H9 (cell line): ENCODE results near the gene ANP32A. TPM values are rescaled to one million over a fixed set of nuclear protein-coding genes. Genes with fewer than 3 reads are reported as not detected.

Experiments
- DNase-seq: peaks from one replicate; pipeline ENCODE4 v3.0.0-alpha.2; 2017
- H2AFZ ChIP-seq: one replicate; pipeline ENCODE4 v1.6.1; 2013; ENCODE audit warnings: mild to moderate bottlenecking, low read length, control low read depth, moderate library complexity
- H2AK5ac ChIP-seq: 2 replicates; pipeline ENCODE4 v1.6.1; 2013; ENCODE audit warnings: low read length, control low read depth, mixed read lengths; ENCODE audit not compliant: insufficient read length
- H2BK120ac ChIP-seq: one replicate; pipeline ENCODE4 v1.6.1; 2013; ENCODE audit warnings: low read depth, mild to moderate bottlenecking, low read length, control low read depth, inconsistent platforms; ENCODE audit not compliant: poor library complexity, severe bottlenecking
- H2BK12ac ChIP-seq: 2 replicates; pipeline ENCODE4 v1.6.1; 2013; ENCODE audit warnings: low read length, control low read depth, mixed read lengths, low read depth; ENCODE audit not compliant: insufficient read length
- H2BK15ac ChIP-seq: 2 replicates; pipeline ENCODE4 v1.6.1; 2013; ENCODE audit warnings: low read depth, low read length, control low read depth
- H2BK20ac ChIP-seq: one replicate; pipeline ENCODE4 v1.6.1; 2013; ENCODE audit warnings: low read depth, mild to moderate bottlenecking, low read length, control low read depth, inconsistent platforms; ENCODE audit not compliant: poor library complexity, severe bottlenecking
- H2BK5ac ChIP-seq: 2 replicates; pipeline ENCODE4 v1.6.1; 2013; ENCODE audit warnings: low read length, control low read depth, mixed read lengths; ENCODE audit not compliant: insufficient read length
- H3K14ac ChIP-seq: 2 replicates; pipeline ENCODE4 v1.6.1; 2013; ENCODE audit warnings: low read length, control low read depth; ENCODE audit not compliant: insufficient read depth
- H3K18ac ChIP-seq: 2 replicates; pipeline ENCODE4 v1.6.1; 2013; ENCODE audit warnings: low read depth, mild to moderate bottlenecking, mixed read lengths, low read length, control low read depth; ENCODE audit not compliant: insufficient read length
- H3K23ac ChIP-seq: 2 replicates; pipeline ENCODE4 v1.6.1; 2013; ENCODE audit warnings: low read length, control low read depth, mixed read lengths, low read depth; ENCODE audit not compliant: insufficient read length
- H3K23me2 ChIP-seq: 2 replicates; pipeline ENCODE4 v1.6.1; 2013; ENCODE audit warnings: low read depth, mild to moderate bottlenecking, mixed read lengths, low read length, control low read depth; ENCODE audit not compliant: insufficient read length, poor library complexity, severe bottlenecking
- H3K27ac ChIP-seq: 2 replicates; pipeline ENCODE4 v1.5.1; 2013; ENCODE audit warnings: low read length, control low read depth, mixed read lengths, low read depth; ENCODE audit not compliant: insufficient read length
- H3K27me3 ChIP-seq: 2 replicates; pipeline ENCODE4 v1.6.1; 2013; ENCODE audit warnings: low read length, control low read depth, inconsistent platforms; ENCODE audit not compliant: insufficient read depth
- H3K4ac ChIP-seq: 2 replicates; pipeline ENCODE4 v1.6.1; 2013; ENCODE audit warnings: low read depth, mild to moderate bottlenecking, control low read depth, inconsistent platforms, low read length, moderate library complexity
- H3K4me1 ChIP-seq: 2 replicates; pipeline ENCODE4 v1.6.1; 2013; ENCODE audit warnings: low read length, control low read depth, inconsistent platforms; ENCODE audit not compliant: insufficient read depth
- H3K4me2 ChIP-seq: 2 replicates; pipeline ENCODE4 v1.6.1; 2013; ENCODE audit warnings: low read length, control low read depth, mixed read lengths; ENCODE audit not compliant: insufficient read length, insufficient read depth
- H3K56ac ChIP-seq: 2 replicates; pipeline ENCODE4 v1.6.1; 2013; ENCODE audit warnings: low read depth, mild to moderate bottlenecking, mixed read lengths, low read length, control low read depth; ENCODE audit not compliant: insufficient read length
- H3K79me1 ChIP-seq: 2 replicates; pipeline ENCODE4 v1.6.1; 2013; ENCODE audit warnings: low read depth, mild to moderate bottlenecking, moderate library complexity, low read length, control low read depth, inconsistent platforms; ENCODE audit not compliant: insufficient read depth, poor library complexity, severe bottlenecking
- H3K79me2 ChIP-seq: 2 replicates; pipeline ENCODE4 v1.6.1; 2013; ENCODE audit warnings: low read length, control low read depth, inconsistent platforms; ENCODE audit not compliant: insufficient read depth
- H3K9ac ChIP-seq: 2 replicates; pipeline ENCODE4 v1.6.1; 2013; ENCODE audit warnings: low read length, control low read depth, mixed read lengths; ENCODE audit not compliant: insufficient read length; ENCODE audit errors: extremely low read depth
- H3K9me3 ChIP-seq: one replicate; pipeline ENCODE4 v1.6.1; 2013; ENCODE audit warnings: low read depth, low read length, inconsistent platforms; ENCODE audit not compliant: control insufficient read depth
- H3T11ph ChIP-seq: one replicate; pipeline ENCODE4 v1.6.1; 2013; ENCODE audit warnings: mild to moderate bottlenecking, low read length, control low read depth, inconsistent platforms
- H4K20me1 ChIP-seq: one replicate; pipeline ENCODE4 v1.6.1; 2013; ENCODE audit not compliant: control insufficient read depth, insufficient read length, insufficient read depth
- H4K5ac ChIP-seq: 2 replicates; pipeline ENCODE4 v1.6.1; 2013; ENCODE audit warnings: low read depth, mild to moderate bottlenecking, mixed read lengths, low read length, control low read depth; ENCODE audit not compliant: insufficient read length
- H4K8ac ChIP-seq: replicated peaks from 2 replicates; pipeline ENCODE4 v1.6.1; 2013; ENCODE audit warnings: low read length, control low read depth, mixed read lengths, low read depth; ENCODE audit not compliant: insufficient read length
- H4K91ac ChIP-seq: 2 replicates; pipeline ENCODE4 v1.6.1; 2013; ENCODE audit warnings: low read depth, mild to moderate bottlenecking, moderate library complexity, mixed read lengths, low read length, control low read depth; ENCODE audit not compliant: insufficient read length
- H3K27ac Mint-ChIP-seq, 3 experiments: 2 replicates in 2 of 3; 3 replicates in 1 of 3; pipeline ENCODE4 v1.8.0; 2020 to 2021; ENCODE audit warnings: mixed read lengths in 3 of 3, mild to moderate bottlenecking in 1 of 3, moderate library complexity in 1 of 3
- H3K27me3 Mint-ChIP-seq: 2 replicates; pipeline ENCODE4 v1.8.0; 2021; ENCODE audit warnings: low read depth, mild to moderate bottlenecking, moderate library complexity, mixed read lengths
- H3K36me3 Mint-ChIP-seq, 3 experiments: 2 replicates in 2 of 3; 3 replicates in 1 of 3; pipeline ENCODE4 v1.8.0; 2020 to 2021; ENCODE audit warnings: low read depth in 3 of 3, mixed read lengths in 3 of 3; ENCODE audit not compliant: insufficient read depth in 1 of 3
- H3K4me1 Mint-ChIP-seq, 2 experiments: 2 replicates each; pipeline ENCODE4 v1.8.0; 2020; ENCODE audit warnings: mixed read lengths in 2 of 2
- H3K4me3 Mint-ChIP-seq, 2 experiments: 2 replicates in 1 of 2; 3 replicates in 1 of 2; pipeline ENCODE4 v1.8.0; 2020 to 2021; ENCODE audit warnings: mild to moderate bottlenecking in 2 of 2, mixed read lengths in 2 of 2, moderate library complexity in 1 of 2
- H3K9me3 Mint-ChIP-seq, 2 experiments: 2 replicates in 1 of 2; 3 replicates in 1 of 2; pipeline ENCODE4 v1.8.0; 2020; ENCODE audit warnings: mild to moderate bottlenecking in 2 of 2, mixed read lengths in 2 of 2, moderate library complexity in 1 of 2
- WGBS: extraction: QIAGEN DNeasy Blood & Tissue Kit; methylation state at CpG from one replicate; pipeline ENCODE4 v1.1.7; 2013; ENCODE audit warnings: missing lambda C conversion rate, low lambda C conversion rate, mixed read lengths; ENCODE audit not compliant: insufficient read length; ENCODE audit errors: extremely low coverage; 5-methylcytosine and 5-hydroxymethylcytosine counted together
- total RNA-seq: library from RNA; stranded (reverse); gene quantifications from 2 replicates; pipeline ENCODE4 v1.2.1, GENCODE V29; 2021
- TF ChIP-seq, protein P1 (sequence below): fragments of 200-600 bp; sonication (generic); conservative IDR thresholded peaks from 3 replicates; pipeline ENCODE4 v1.8.0; 2021; ENCODE audit warnings: antibody characterized with exemption, mild to moderate bottlenecking

Gene ANP32A
- total RNA-seq, 1 experiment from 2014 or later, result 318 TPM

DNA sequence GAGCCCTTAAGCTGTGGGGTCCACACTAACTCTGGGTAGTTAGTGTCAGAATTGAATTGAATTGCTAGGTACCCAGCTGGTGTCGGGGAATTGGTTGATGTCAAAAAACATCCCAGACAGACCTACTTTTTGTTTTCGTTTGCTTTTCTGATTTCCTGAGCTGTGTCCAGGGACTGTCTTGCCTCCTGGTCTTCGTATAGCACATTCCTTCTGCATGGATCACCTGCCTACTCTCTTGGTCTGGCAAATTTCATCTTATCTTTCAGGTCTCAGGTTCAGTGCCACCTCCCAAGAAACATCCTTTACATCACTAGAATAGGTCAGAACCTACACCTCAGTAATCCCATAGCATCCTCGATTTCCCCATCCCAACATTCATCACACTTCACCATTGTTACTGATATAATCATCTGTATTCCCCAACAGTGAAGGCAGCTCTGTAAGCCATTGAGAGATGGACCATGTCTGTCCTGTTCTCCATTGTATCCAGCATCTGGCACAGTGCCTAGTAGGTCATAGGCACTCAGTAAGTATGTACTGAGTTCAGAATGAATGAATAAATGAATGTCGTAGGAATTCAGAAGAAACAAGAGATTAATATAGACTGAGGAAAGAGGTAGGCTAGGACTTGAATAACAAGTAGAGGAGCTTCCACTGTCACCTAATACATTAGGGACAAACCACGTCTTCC is 81.2 kb downstream of the ANP32A start:
- H3T11ph ChIP-seq, result no peak overlapping the region
- no peak overlapping the region for H3K14ac ChIP-seq
- DNase-seq, result no peak
- no peak overlapping the region for H3K4me2 ChIP-seq
- no peak overlapping the region for H2BK5ac ChIP-seq
- no peak overlapping the region for H2BK20ac ChIP-seq
- WGBS, result 100% methylated on average over 1 of the region's 6 CpGs
- H3K36me3 Mint-ChIP-seq, result no peaks in the 10 kb centered on the region
- H3K4me1 Mint-ChIP-seq, result no peaks in the 10 kb centered on the region
- H3K4me1 ChIP-seq, result no peaks in the 10 kb centered on the region
- H3K27me3 Mint-ChIP-seq, result peaks cover 6% of the 10 kb centered on the region
- no peak overlapping the region for H2AK5ac ChIP-seq
- H3K9me3 ChIP-seq, result no peaks in the 10 kb centered on the region
- H2BK12ac ChIP-seq, result no peak overlapping the region
- H3K23ac ChIP-seq, result no peak overlapping the region
- H4K8ac ChIP-seq, result no peak overlapping the region
- H2AFZ ChIP-seq, result no peak overlapping the region
- no peak overlapping the region for H3K56ac ChIP-seq
- H3K79me1 ChIP-seq, result no peaks in the 10 kb centered on the region
- H2BK15ac ChIP-seq, result no peak overlapping the region
- H2BK120ac ChIP-seq, result no peak overlapping the region
- H3K4me3 Mint-ChIP-seq, result no peak overlapping the region
- no peak overlapping the region for H3K9ac ChIP-seq
- TF ChIP-seq, protein P1, sequence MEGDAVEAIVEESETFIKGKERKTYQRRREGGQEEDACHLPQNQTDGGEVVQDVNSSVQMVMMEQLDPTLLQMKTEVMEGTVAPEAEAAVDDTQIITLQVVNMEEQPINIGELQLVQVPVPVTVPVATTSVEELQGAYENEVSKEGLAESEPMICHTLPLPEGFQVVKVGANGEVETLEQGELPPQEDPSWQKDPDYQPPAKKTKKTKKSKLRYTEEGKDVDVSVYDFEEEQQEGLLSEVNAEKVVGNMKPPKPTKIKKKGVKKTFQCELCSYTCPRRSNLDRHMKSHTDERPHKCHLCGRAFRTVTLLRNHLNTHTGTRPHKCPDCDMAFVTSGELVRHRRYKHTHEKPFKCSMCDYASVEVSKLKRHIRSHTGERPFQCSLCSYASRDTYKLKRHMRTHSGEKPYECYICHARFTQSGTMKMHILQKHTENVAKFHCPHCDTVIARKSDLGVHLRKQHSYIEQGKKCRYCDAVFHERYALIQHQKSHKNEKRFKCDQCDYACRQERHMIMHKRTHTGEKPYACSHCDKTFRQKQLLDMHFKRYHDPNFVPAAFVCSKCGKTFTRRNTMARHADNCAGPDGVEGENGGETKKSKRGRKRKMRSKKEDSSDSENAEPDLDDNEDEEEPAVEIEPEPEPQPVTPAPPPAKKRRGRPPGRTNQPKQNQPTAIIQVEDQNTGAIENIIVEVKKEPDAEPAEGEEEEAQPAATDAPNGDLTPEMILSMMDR, result no peak
- no peaks in the 10 kb centered on the region for H3K27me3 ChIP-seq
- no peaks in the 10 kb centered on the region for H3K9me3 Mint-ChIP-seq
- no peaks in the 10 kb centered on the region for H4K20me1 ChIP-seq
- H3K4ac ChIP-seq, result no peak overlapping the region
- H3K23me2 ChIP-seq, result no peaks in the 10 kb centered on the region
- H3K18ac ChIP-seq, result no peak overlapping the region
- no peak overlapping the region for H4K5ac ChIP-seq
- H3K79me2 ChIP-seq, result no peaks in the 10 kb centered on the region
- H3K27ac Mint-ChIP-seq, result no peak overlapping the region
- H4K91ac ChIP-seq, result no peak overlapping the region
- H3K27ac ChIP-seq, result no peak overlapping the region
